HS-5 (cell line): Measurements from ENCODE around the gene RGS5.
A peak's percentile ranks its signal among the peaks of the same experiment; 100 is the strongest.

Source experiments
- DNase-seq: peaks from one replicate; pipeline ENCODE4 v3.0.0-alpha.2; 2012; ENCODE audit warnings: low read depth

The RGS5 gene

DNA sequence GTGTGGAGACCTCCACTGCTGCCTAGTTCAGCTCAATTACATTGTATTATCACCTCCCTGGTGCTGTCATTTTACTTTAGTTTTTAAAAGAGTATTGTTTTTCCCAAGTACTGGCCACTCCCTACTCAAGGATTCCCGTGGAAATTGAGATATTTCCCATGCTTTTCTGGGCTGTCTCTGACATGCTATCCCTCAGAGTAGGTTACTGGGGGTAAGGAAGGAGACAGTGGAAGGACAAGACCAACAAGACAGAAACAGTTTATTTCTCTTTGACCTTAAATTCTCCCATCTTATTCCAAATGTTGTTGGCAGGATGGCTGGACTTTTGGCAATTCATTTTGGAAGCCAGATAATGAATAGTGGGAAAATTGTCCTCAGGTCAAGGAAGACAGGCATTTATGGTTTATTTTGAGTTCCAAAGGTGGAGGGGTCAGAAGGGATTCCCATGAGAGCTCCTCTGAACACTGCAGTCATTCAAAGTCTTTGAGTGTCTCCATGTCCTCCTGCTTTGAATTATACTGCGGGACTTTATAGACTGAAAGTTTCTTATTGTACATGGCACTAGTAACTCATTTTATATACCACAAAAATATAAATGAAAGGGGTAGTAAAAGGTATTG is 20.3 kb downstream of the RGS5 start:
- DNase-seq: no peak

DNA sequence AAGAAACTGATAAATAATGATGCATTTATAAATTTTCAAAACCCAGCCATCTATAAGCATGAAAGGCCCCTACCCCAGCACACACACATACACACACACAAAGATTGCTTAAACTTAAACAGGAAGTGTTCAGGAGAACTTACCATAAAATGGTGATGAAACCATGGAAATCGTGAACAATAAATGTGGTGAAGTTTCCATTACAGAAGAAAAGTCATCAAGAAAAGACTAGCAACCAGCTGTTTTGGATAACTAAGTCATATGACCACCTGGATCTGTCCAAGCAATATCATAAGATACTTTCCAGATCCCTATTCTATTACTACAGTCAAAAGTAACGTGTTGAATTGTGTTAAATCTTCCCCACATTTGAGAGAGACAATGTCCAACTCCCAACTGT is 24.1 kb downstream of the RGS5 start:
- no peak for DNase-seq

GRCh38 chr1:163176797-163177196 is 25.9 kb downstream of the RGS5 start:
- DNase-seq: no peak

DNA sequence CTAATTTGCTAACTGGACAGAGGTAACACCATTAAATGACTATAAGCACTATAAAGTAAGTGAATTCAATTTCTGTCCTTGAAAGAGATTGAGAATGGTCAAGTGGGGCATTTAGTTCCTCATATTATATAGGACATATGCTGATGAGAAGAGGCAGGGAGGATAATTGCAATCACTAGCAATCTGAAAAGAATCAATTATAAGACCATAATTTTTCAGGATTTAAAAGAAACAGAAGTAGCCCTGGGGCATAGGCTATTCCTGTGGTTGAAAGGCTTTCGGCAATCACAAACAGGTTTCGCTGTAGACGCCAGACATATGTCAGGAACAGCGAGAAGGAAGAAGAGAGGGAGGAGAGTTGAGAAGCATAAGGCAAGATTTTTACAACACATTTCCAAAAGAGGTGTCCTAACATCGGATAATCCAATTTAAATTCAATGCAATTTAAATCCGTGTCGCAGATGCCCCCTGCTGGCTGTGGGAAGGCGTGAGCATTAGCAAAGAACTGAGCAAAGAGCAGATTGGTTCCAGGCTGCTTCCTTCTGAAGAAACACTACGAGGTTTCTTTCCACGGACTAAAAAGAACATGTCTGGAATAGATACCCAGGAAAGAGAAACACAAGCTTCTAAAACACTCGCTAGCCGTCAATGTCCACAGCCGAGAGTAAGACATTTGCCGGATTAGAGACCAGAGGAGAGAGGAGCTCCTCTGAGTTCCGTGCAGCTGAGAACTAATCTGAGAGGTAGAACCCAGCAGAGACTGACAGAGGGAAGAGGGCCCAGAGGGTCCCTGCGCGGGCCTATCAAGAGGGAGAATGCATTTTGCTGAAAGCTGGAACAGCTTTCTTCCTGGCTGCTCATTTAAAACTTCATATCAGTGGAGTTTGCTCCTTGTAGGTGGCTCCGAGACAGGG is 27.9 kb downstream of the RGS5 start:
- DNase-seq: no peak

- DNase-seq: no peak
Measured at GRCh38 chr1:163173121-163173520, 29.6 kb downstream of the RGS5 start.

- no peak for DNase-seq
Measured at GRCh38 chr1:163172596-163172995, 30.1 kb downstream of the RGS5 start.

- no peak for DNase-seq
Measured at GRCh38 chr1:163171826-163172225, 30.9 kb downstream of the RGS5 start.

DNA sequence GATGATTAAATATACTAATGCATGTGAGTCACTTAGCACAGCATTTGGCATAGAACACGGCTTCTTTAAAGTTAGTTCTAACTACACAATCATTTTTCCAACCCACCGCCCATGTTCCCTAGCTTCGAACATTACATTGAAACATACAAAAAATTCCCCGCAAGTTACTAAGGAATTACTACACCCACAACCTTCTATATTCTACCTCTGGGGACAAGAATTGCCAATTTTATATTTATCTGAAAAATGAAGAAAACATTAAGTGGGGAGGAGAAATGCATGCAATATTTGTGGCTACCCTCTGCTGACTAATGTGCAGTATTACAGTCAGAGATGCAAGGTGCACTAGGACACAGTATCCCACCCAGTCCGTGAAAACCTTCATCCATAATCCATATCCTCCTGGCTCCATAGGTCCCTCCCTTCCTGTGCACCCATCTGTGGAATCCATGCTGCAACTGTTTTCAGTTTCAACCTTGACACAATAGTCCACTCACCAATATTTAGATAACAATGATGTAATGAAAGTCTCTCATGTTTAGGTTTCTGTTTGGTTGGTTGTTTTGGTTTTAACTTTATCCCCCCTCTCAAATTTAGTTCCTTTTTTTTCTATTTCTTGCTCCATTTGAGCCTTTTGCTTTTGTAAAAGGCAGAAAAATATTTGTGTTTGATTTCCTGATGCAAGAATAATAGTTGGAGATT is 31.6 kb downstream of the RGS5 start:
- no peak for DNase-seq

- DNase-seq: no peak
Measured at GRCh38 chr1:163170331-163170730, 32.4 kb downstream of the RGS5 start.

DNA sequence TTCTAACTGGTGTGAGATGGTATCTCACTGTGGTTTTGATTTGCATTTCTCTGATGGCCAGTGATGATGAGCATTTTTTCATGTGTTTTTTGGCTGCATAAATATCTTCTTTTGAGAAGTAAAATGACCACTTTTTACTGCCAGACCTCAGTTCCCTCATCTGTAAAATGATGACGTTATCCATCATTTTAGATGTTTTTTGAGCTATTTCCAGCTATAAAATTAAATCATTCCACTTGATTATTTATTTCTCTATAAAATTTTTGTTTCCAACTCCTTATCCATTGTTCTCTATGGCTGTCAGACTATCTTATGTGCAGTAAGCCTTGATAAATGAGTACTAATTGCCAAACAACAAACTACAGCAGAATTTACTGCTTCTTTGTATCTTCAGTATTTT is 33.2 kb downstream of the RGS5 start:
- no peak for DNase-seq

- peak; percentile 97 for DNase-seq
Measured at GRCh38 chr1:163168053-163168452, 34.7 kb downstream of the RGS5 start.

DNA sequence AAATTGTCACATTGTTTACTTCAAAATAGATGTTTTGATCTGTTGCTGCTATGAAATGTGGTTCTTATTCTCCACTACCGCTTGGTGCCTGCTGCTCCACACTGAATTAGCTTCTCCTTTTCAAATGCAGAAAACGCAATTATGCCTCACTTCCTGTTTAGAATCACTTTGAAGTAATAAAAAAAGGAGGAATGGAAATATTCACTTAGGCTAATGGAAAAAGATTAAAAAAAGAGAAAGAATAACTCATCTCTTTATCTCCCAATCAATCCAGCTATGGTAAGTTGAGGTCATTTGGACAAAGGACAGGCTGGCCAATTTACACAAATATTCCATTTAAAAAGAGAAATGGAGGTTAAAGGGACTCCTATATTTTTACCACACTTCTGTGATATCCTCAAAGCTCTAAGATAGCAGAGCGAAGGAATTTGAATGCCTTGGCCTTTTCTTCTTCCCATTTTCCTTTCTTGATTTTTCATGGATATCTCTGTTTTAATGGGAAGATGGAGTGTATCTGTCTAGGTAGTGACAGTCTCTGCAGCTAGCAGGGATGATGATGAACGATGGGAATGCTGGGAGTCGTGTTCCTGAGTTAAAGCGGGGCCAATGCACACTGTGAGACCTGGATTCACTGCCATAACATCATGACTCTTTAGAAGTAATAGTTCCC is 35.7 kb downstream of the RGS5 start:
- DNase-seq: no peak

DNA sequence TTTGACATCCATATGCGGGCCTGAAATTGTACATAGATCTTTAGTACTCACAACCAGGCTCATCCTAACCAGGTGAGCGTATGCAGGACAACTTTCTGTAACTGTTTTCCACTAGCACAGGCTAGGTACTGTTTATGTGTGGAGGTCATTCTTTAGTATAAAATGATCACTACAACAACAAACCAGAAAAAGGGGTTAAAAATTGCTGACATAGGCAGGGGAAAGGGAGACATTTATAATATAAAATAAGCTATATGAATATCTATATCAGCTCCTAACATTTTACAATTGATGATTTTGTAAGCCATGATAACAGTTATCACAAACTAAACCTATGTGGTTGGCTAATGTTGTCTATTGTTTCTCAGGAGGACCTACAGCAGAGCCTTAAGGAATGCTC is 37.6 kb downstream of the RGS5 start:
- no peak for DNase-seq

GRCh38 chr1:163163881-163164582 is 38.7 kb downstream of the RGS5 start:
- no peak for DNase-seq

- no peak for DNase-seq
Measured at GRCh38 chr1:163163163-163163562, 39.6 kb downstream of the RGS5 start.

DNA sequence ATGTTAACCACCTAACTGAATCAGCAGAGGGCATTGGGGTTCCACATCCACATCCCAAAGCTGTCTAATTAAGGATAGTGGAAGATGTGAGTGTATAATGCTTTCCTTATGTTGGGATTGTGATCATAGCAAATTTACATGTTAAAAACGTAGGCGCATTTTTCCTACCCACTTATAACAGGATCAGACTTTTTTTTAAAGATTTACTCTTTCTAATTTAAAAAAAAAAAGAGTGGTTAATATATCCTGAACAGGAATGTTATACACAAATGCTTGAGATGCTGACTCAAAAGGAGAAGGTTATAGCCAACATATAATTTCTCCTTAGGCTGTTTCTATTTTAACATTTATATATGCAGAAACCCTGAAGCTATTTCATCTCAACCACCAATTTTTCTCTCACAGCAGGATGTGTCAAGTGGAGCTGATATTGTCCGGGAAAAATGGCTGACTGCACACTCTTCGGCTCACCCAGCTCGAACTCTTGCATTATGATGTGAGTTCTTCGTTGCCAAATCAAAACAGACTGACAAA is 40.3 kb downstream of the RGS5 start:
- DNase-seq: no peak

GRCh38 chr1:163161841-163162240 is 40.9 kb downstream of the RGS5 start:
- no peak for DNase-seq

- DNase-seq: no peak
Measured at GRCh38 chr1:163161337-163161736, 41.4 kb downstream of the RGS5 start.

DNA sequence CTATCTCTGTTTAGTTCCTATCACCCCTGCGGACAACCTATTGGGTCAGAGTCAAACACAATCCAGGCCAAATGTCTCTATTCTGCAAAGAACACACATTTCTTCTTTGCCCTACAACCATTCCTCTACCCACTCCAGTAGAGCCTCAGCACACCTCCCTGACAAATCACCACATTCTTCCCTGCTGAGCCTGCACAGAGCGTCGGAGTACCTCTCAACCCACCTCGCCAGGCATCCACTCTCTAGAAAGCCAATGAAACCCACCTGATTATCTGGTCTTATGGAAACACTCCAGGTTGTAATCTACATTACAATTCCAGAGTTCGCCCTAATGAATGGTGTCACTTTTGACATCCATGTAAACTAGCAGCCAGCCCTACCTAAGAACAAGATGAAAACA is 47.1 kb downstream of the RGS5 start:
- DNase-seq: no peak

DNA sequence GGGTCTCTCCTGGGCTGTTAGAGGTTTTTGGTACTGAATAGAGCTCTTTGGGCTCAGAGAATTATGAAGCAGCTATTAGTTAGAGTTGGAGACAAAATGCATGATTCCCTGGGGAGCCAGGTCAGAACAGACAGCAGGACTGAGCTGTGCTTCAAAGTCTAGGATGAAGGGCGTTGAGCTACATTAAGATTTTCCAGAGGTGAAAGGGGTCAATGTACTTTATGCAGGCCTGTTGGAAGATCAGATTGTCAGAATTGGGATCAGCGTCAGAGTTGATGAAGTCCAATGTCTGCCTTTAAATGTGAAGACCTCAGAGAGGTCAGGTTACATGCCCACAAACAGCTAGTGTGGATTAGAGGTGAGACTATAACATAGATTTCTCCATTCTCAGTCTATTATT is 53.8 kb downstream of the RGS5 start:
- DNase-seq: no peak

DNA sequence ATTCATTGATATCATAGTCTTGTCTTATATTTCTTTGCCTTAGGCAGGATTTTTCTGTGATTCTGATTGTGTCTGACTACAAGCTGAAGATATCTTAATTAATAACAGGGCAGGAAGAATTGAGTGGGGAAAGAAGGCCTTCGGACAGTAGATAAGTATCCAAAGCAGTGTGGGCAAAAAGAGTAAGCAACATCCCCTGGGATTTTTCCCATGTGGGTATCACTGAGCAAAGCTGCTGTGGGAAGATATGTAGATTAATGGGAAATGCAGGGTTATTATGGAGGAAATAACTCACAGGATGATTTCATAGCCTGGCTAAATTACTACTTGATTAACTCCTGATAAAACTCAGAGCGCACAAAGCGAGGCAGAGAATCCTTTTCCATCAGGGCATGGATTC is 55.7 kb downstream of the RGS5 start:
- no peak for DNase-seq

- no peak for DNase-seq
Measured at GRCh38 chr1:163145435-163145834, 57.3 kb downstream of the RGS5 start.
